ENCODE measurements around the gene CTSL. TPM values are rescaled to one million over a fixed set of nuclear protein-coding genes. Genes with fewer than 3 reads are reported as not detected.
A peak's percentile ranks its signal among the peaks of the same experiment; 100 is the strongest.

CTSL gene
- total RNA-seq: 563 and 826 TPM in 2 replicates
- 487 and 1,013 TPM in 2 replicates for polyA plus RNA-seq
- 254 and 536 TPM in 2 replicates for polyA plus RNA-seq (2012)
- 17.4 and 56.3 TPM in 2 replicates for polyA minus RNA-seq (ENCODE audit: low replicate concordance)

DNA sequence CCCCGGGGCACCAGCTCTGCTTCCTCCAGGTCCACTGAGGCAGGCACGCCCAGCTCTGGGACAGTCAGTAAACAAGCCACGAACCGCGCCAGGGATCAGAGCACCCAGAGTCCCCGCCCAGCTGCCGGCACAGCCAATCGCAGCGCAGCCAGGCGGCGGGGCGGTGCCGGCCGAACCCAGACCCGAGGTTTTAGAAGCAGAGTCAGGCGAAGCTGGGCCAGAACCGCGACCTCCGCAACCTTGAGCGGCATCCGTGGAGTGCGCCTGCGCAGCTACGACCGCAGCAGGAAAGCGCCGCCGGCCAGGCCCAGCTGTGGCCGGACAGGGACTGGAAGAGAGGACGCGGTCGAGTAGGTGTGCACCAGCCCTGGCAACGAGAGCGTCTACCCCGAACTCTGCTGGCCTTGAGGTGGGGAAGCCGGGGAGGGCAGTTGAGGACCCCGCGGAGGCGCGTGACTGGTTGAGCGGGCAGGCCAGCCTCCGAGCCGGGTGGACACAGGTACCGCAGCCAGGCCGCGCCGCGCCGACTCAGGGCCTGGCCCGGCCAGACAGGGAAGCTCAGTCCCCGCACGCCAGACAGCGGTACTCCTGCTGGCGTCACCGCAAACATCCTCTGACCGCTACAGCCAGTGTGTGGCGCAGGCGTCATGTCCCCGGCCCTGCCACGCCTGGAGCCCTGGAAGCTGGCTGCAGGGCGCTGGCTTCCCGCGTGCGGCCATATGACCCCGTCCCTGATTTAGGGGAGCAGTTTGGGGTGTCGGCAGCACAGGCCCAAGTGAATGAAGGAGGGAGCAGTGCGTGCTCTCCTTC lies at the start of gene CTSL:
Gene CTSL (plus strand): TSS at position 220 of the 810 bp plus-strand sequence. CDS start 1,485 bp downstream, outside the sequence.
- Histone ChIP-seq H3K27ac (ENCODE audit: insufficient read depth, low read length) (peak within 1 kb of the TSS; percentile 98), H2AFZ (ENCODE audit: low read length) (peak within 1 kb of the TSS; percentile 89), H3K9ac (ENCODE audit: insufficient read depth, low read length) (peak within 1 kb of the TSS; percentile 99), H3K36me3 (ENCODE audit: control insufficient read depth, insufficient read depth, low read length) (peaks cover 7% of the 10 kb centered on the region), H3K4me1 (ENCODE audit: control insufficient read depth, extremely low read depth, insufficient read depth, low read length) (peaks cover 5% of the 10 kb centered on the region), H3K4me3 (replicated peaks in 1 of 4; ENCODE audit: control extremely low read depth in 1 of 4, insufficient read depth in 1 of 4, low read depth in 3 of 4, low read length in 4 of 4) (peak within 1 kb of the TSS; percentile 58 to 92 (median 88)), H4K20me1 (ENCODE audit: control insufficient read depth, extremely low read depth, insufficient read depth, low read length) (no peaks in the 10 kb centered on the region), H3K4me2 (ENCODE audit: extremely low read depth, insufficient read depth, low read length) (peak within 1 kb of the TSS; percentile 89), H3K27me3 (ENCODE audit: control insufficient read depth, insufficient read depth, low read length) (no peaks in the 10 kb centered on the region), H3K79me2 (ENCODE audit: control insufficient read depth, insufficient read depth, low read length) (peaks cover 13% of the 10 kb centered on the region), H3K9me3 (ENCODE audit: control insufficient read depth, insufficient read depth, low read depth, low read length) (no peaks in the 10 kb centered on the region)
- TF ChIP-seq, protein P1, sequence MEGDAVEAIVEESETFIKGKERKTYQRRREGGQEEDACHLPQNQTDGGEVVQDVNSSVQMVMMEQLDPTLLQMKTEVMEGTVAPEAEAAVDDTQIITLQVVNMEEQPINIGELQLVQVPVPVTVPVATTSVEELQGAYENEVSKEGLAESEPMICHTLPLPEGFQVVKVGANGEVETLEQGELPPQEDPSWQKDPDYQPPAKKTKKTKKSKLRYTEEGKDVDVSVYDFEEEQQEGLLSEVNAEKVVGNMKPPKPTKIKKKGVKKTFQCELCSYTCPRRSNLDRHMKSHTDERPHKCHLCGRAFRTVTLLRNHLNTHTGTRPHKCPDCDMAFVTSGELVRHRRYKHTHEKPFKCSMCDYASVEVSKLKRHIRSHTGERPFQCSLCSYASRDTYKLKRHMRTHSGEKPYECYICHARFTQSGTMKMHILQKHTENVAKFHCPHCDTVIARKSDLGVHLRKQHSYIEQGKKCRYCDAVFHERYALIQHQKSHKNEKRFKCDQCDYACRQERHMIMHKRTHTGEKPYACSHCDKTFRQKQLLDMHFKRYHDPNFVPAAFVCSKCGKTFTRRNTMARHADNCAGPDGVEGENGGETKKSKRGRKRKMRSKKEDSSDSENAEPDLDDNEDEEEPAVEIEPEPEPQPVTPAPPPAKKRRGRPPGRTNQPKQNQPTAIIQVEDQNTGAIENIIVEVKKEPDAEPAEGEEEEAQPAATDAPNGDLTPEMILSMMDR (conservative IDR thresholded peaks at IDR 0.05 in 1 of 2, IDR thresholded peaks at IDR 0.05 in 1 of 2; ENCODE audit: low read depth in 1 of 2, low read length in 2 of 2): no peak
- TF ChIP-seq EZH2 (IDR thresholded peaks at IDR 0.05; ENCODE audit: low read length, missing control alignments): no peak
- DNase-seq (ENCODE audit: low read depth in 2 of 2): peak; percentile 84 to 87

DNA sequence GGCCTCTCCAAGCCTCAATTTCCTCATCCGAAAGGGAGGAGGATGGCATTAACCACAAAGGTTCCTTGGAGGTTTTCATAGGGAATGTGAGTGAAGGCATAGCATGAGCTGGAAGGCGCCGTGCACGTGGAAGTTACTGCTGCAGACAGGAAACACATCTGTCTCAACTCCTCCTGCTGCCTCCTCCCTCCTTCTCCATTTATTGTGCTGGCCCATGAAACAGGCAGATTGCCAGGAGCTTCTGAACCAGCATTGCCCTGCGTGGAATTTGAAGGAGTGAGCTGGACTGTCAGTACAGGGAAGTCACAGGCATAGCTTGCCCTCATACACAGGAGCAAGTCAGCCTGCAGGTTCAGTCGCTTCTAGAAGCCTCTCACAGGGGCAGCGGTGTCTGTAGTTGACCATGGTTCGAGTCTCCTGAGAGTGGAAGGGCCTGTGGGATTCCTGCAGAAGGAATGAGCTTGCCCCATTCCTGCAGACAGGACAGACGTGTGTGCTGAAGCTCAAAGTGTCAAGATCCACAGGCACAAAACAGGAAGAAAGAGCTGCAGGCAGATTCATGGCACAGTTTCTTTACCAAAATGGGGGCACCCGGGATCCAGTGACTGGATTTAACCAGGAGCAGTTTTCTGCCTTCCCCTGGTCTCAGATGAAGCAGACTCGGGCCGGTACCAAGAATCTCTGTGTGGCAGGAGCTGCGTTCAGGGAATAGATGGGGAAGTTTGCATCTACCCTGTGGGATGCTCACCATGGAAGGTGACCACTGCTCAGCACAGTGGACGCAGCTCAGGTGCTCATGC lies 48.7 kb upstream of the CTSL start:
- no peaks in the 10 kb centered on the region for H3K36me3 ChIP-seq (ENCODE audit: control insufficient read depth, insufficient read depth, low read length)
- no peak overlapping the region for H3K27ac ChIP-seq (ENCODE audit: insufficient read depth, low read length)
- H2AFZ ChIP-seq (ENCODE audit: low read length): no peak overlapping the region
- H3K27me3 ChIP-seq (ENCODE audit: control insufficient read depth, insufficient read depth, low read length): no peaks in the 10 kb centered on the region
- DNase-seq (ENCODE audit: low read depth in 2 of 2): peak in 1 of 2 donors; percentile 16
- TF ChIP-seq EZH2 (IDR thresholded peaks at IDR 0.05; ENCODE audit: low read length, missing control alignments): no peak
- TF ChIP-seq, protein P1 (conservative IDR thresholded peaks at IDR 0.05 in 1 of 2, IDR thresholded peaks at IDR 0.05 in 1 of 2; ENCODE audit: low read depth in 1 of 2, low read length in 2 of 2): no peak
- no peaks in the 10 kb centered on the region for H3K9me3 ChIP-seq (ENCODE audit: control insufficient read depth, insufficient read depth, low read depth, low read length)
- H3K4me1 ChIP-seq (ENCODE audit: control insufficient read depth, extremely low read depth, insufficient read depth, low read length): no peaks in the 10 kb centered on the region
- H3K4me2 ChIP-seq (ENCODE audit: extremely low read depth, insufficient read depth, low read length): no peak overlapping the region
- H4K20me1 ChIP-seq (ENCODE audit: control insufficient read depth, extremely low read depth, insufficient read depth, low read length): no peaks in the 10 kb centered on the region
- H3K4me3 ChIP-seq (replicated peaks in 1 of 4; ENCODE audit: control extremely low read depth in 1 of 4, insufficient read depth in 1 of 4, low read depth in 3 of 4, low read length in 4 of 4): no peak overlapping the region
- no peak overlapping the region for H3K9ac ChIP-seq (ENCODE audit: insufficient read depth, low read length)
- H3K79me2 ChIP-seq (ENCODE audit: control insufficient read depth, insufficient read depth, low read length): no peaks in the 10 kb centered on the region

Data from fibroblast of lung (primary cell).